ENCODE data around the gene NOL8. TPM values are rescaled to one million over a fixed set of nuclear protein-coding genes. Genes with fewer than 3 reads are reported as not detected.

The NOL8 gene
- total RNA-seq, 5 donors from 2014 or later (not counting 1 experiment from before 2014, with no cell fraction given): 51.4 to 83.2 (median 73.9) TPM

DNA sequence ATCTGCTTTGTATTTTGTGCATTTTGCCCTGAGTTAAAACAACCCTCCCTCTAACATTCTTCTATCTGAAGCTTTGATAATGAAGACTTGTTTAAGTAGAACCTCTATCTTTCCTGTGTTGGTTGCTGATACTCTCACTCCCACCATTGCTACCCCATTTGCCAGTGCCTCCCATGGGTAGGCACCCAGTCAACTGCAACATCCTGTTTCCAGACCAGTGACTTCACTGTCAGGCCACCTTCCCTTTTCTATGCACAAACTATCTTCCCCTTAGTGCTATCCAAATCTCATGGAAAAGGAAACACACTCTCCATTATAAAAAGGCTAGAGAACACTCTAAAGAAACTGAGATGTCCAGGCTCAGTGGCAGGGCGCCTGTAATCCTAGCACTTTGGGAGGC lies 26.0 kb downstream of the NOL8 start:
- DNase-seq (no peak), ATAC-seq (replicated peaks in 1 of 4) (no peak)
- Histone ChIP-seq H3K27ac (ENCODE audit: low read length) (no peak overlapping the region), H3K4me1 (ENCODE audit: control insufficient read depth in 1 of 2, extremely low read depth in 1 of 2, insufficient read depth in 2 of 2, low read length in 2 of 2) (peaks cover 5 to 10% of the 10 kb centered on the region in 2 experiments), H3K4me3 (ENCODE audit: control insufficient read depth in 1 of 2, extremely low read depth in 1 of 2, low read length in 1 of 2) (no peak overlapping the region), H3K9me3 (no peaks in the 10 kb centered on the region), H3K27me3 (replicated peaks in 1 of 2; ENCODE audit: control insufficient read depth in 2 of 2, extremely low read depth in 1 of 2, insufficient read depth in 2 of 2, low read length in 1 of 2) (no peaks in the 10 kb centered on the region), H3K36me3 (ENCODE audit: control insufficient read depth in 2 of 2, extremely low read depth in 1 of 2, insufficient read depth in 1 of 2, low read length in 1 of 2) (peaks cover 3 to 68% of the 10 kb centered on the region in 2 donors)
- ChIA-PET POLR2A (no interaction called here), CTCF (interaction anchor here (0.6 to 0.7 kb wide), 3 partner anchors 13 to 844 kb away, joined by 3 to 4 read pairs (median 3); no protein-coding TSS in a partner anchor)
- H3K4me1 Mint-ChIP-seq: peaks cover 13 to 33% (median 28%) of the 10 kb centered on the region in 3 donors
- peak overlapping the region in 1 of 2 donors; percentile 19 for H3K27ac Mint-ChIP-seq
- H3K4me3 Mint-ChIP-seq: no peak overlapping the region
- no peaks in the 10 kb centered on the region for H3K27me3 Mint-ChIP-seq
- peaks cover 51% of the 10 kb centered on the region for H3K36me3 Mint-ChIP-seq
- no peaks in the 10 kb centered on the region for H3K9me3 Mint-ChIP-seq
- 80% methylated on average over 1 of the region's 1 CpG for WGBS (ENCODE audit: insufficient coverage)

DNA sequence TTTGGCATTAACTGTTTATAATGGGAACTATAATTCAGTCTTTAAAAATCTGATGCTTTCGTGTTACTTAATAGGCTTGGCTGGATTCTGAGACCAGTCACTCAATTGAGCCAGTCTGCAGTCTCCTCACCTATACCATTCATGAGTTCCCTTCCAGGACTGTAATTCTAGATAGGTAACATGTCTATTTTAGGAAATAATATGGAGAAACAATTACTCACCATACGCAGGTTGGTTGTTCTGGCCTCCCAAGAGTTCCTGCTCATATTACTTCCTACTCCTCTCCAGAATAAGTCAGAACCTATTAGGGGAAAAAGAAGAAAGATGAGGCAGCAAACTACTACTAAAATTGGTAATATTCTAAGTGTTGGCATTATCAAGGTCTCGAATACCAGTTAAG lies 27.1 kb downstream of the NOL8 start:
- Mint-ChIP-seq H3K27me3 (no peaks in the 10 kb centered on the region), H3K36me3 (peaks cover 45% of the 10 kb centered on the region), H3K4me3 (peak overlapping the region in 2 of 3 donors; percentile 68 to 71), H3K27ac (peak overlapping the region; percentile 85 to 94), H3K4me1 (peaks cover 23 to 41% (median 35%) of the 10 kb centered on the region in 3 donors), H3K9me3 (no peaks in the 10 kb centered on the region)
- WGBS (ENCODE audit: insufficient coverage): no CpG with 5 or more reads among the region's 3 CpGs
- H3K4me3 ChIP-seq (ENCODE audit: control insufficient read depth in 1 of 2, extremely low read depth in 1 of 2, low read length in 1 of 2): peak overlapping the region in 1 of 2 donors; percentile 6
- peaks cover 7 to 12% of the 10 kb centered on the region in 2 experiments for H3K4me1 ChIP-seq (ENCODE audit: control insufficient read depth in 1 of 2, extremely low read depth in 1 of 2, insufficient read depth in 2 of 2, low read length in 2 of 2)
- peaks cover 3 to 58% of the 10 kb centered on the region in 2 donors for H3K36me3 ChIP-seq (ENCODE audit: control insufficient read depth in 2 of 2, extremely low read depth in 1 of 2, insufficient read depth in 1 of 2, low read length in 1 of 2)
- no peak for DNase-seq
- ATAC-seq (replicated peaks in 1 of 4): no peak
- peak overlapping the region; percentile 75 for H3K27ac ChIP-seq (ENCODE audit: low read length)
- H3K9me3 ChIP-seq: no peaks in the 10 kb centered on the region
- ChIA-PET CTCF (interaction anchor here in 1 of 2 donors (0.5 kb wide), 1 partner anchor 129 kb away, joined by 6 read pairs; no protein-coding TSS in a partner anchor), POLR2A (no interaction called here)
- no peaks in the 10 kb centered on the region for H3K27me3 ChIP-seq (replicated peaks in 1 of 2; ENCODE audit: control insufficient read depth in 2 of 2, extremely low read depth in 1 of 2, insufficient read depth in 2 of 2, low read length in 1 of 2)

GRCh38 chr9:92297611-92298010 lies 27.5 kb downstream of the NOL8 start:
- H3K4me1 Mint-ChIP-seq: peaks cover 28 to 45% (median 39%) of the 10 kb centered on the region in 3 donors
- H3K27me3 ChIP-seq (replicated peaks in 1 of 2; ENCODE audit: control insufficient read depth in 2 of 2, extremely low read depth in 1 of 2, insufficient read depth in 2 of 2, low read length in 1 of 2): no peaks in the 10 kb centered on the region
- ATAC-seq (replicated peaks in 1 of 4): no peak
- H3K36me3 ChIP-seq (ENCODE audit: control insufficient read depth in 2 of 2, extremely low read depth in 1 of 2, insufficient read depth in 1 of 2, low read length in 1 of 2): peaks cover 2 to 53% of the 10 kb centered on the region in 2 donors
- ChIA-PET CTCF (no interaction called here), POLR2A (no interaction called here)
- H3K4me3 Mint-ChIP-seq: peak overlapping the region in 2 of 3 donors; percentile 68 to 71
- peaks cover 41% of the 10 kb centered on the region for H3K36me3 Mint-ChIP-seq
- H3K9me3 Mint-ChIP-seq: no peaks in the 10 kb centered on the region
- peak overlapping the region; percentile 85 to 94 for H3K27ac Mint-ChIP-seq
- 100% methylated on average over 1 of the region's 3 CpGs for WGBS (ENCODE audit: insufficient coverage)
- DNase-seq: peak in 1 of 35 experiments; percentile 19
- peak overlapping the region; percentile 75 for H3K27ac ChIP-seq (ENCODE audit: low read length)
- H3K9me3 ChIP-seq: no peaks in the 10 kb centered on the region
- H3K27me3 Mint-ChIP-seq: no peaks in the 10 kb centered on the region
- peak overlapping the region in 1 of 2 donors; percentile 6 for H3K4me3 ChIP-seq (ENCODE audit: control insufficient read depth in 1 of 2, extremely low read depth in 1 of 2, low read length in 1 of 2)
- H3K4me1 ChIP-seq (ENCODE audit: control insufficient read depth in 1 of 2, extremely low read depth in 1 of 2, insufficient read depth in 2 of 2, low read length in 2 of 2): peaks cover 11 to 13% of the 10 kb centered on the region in 2 experiments

- H3K4me1 ChIP-seq (ENCODE audit: control insufficient read depth in 1 of 2, extremely low read depth in 1 of 2, insufficient read depth in 2 of 2, low read length in 2 of 2): peaks cover 20 to 24% of the 10 kb centered on the region in 2 experiments
- no peak overlapping the region for H3K27ac ChIP-seq (ENCODE audit: low read length)
- no peak for DNase-seq
- no peak for ATAC-seq (replicated peaks in 1 of 4)
- no peak overlapping the region for H3K4me3 ChIP-seq (ENCODE audit: control insufficient read depth in 1 of 2, extremely low read depth in 1 of 2, low read length in 1 of 2)
- H3K27ac Mint-ChIP-seq: peak overlapping the region; percentile 71 to 100
- POLR2A ChIA-PET: interaction anchor here in 1 of 2 donors (0.6 kb wide), 1 partner anchor 20 kb away, joined by 9 read pairs; no protein-coding TSS in a partner anchor
- H3K27me3 Mint-ChIP-seq: no peaks in the 10 kb centered on the region
- no peaks in the 10 kb centered on the region for H3K9me3 ChIP-seq
- no peaks in the 10 kb centered on the region for H3K27me3 ChIP-seq (replicated peaks in 1 of 2; ENCODE audit: control insufficient read depth in 2 of 2, extremely low read depth in 1 of 2, insufficient read depth in 2 of 2, low read length in 1 of 2)
- peaks cover 0 to 37% of the 10 kb centered on the region in 2 donors for H3K36me3 ChIP-seq (ENCODE audit: control insufficient read depth in 2 of 2, extremely low read depth in 1 of 2, insufficient read depth in 1 of 2, low read length in 1 of 2)
- H3K4me1 Mint-ChIP-seq: peaks cover 45 to 60% (median 56%) of the 10 kb centered on the region in 3 donors
- H3K4me3 Mint-ChIP-seq: no peak overlapping the region
- peaks cover 31% of the 10 kb centered on the region for H3K36me3 Mint-ChIP-seq
- CTCF ChIA-PET: interaction anchor here in 1 of 2 donors (1.6 kb wide), 1 partner anchor 30 kb away, joined by 9 read pairs; the partner anchor contains the start of genes CENPP and NOL8
- no peaks in the 10 kb centered on the region for H3K9me3 Mint-ChIP-seq
- 70% methylated on average over 2 of the region's 4 CpGs for WGBS (ENCODE audit: insufficient coverage)
These were observed 29.3 kb downstream of the NOL8 start for GRCh38 chr9:92295827-92296258.

DNA sequence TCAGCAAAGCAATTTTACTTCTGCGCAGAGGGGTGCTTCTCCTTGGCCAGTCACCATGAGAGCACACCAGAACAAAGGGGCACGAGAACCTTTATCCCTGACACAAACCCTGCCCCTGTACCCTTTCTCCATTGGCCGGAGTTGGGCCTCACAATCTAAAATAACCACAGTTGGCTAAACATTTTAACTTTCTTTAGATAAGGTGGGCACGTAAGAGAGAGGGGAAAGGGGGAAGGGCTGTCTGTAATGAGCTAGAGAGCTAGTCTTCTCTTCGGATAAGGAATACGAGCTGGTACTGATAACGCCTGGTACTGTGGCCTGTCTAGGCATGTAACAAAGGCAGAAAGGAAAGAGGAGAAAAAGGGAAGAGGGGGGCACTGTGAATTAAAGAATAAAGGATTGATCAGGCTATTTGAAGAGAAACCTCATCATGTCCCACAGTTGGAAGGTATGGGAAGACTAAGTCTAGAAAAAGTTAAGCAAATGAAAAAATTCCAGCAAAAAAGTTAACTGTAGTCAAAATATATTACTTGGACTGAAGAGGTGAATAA lies 29.8 kb downstream of the NOL8 start:
- H3K4me3 ChIP-seq (ENCODE audit: control insufficient read depth in 1 of 2, extremely low read depth in 1 of 2, low read length in 1 of 2): no peak overlapping the region
- DNase-seq (no peak), ATAC-seq (replicated peaks in 1 of 4) (no peak)
- no peaks in the 10 kb centered on the region for H3K27me3 ChIP-seq (replicated peaks in 1 of 2; ENCODE audit: control insufficient read depth in 2 of 2, extremely low read depth in 1 of 2, insufficient read depth in 2 of 2, low read length in 1 of 2)
- no peaks in the 10 kb centered on the region for H3K27me3 Mint-ChIP-seq
- peak overlapping the region in 2 of 3 donors; percentile 8 to 17 for H3K4me3 Mint-ChIP-seq
- no peaks in the 10 kb centered on the region for H3K9me3 ChIP-seq
- peaks cover 30% of the 10 kb centered on the region for H3K36me3 Mint-ChIP-seq
- H3K4me1 ChIP-seq (ENCODE audit: control insufficient read depth in 1 of 2, extremely low read depth in 1 of 2, insufficient read depth in 2 of 2, low read length in 2 of 2): peaks cover 20 to 24% of the 10 kb centered on the region in 2 experiments
- H3K27ac Mint-ChIP-seq: peak overlapping the region; percentile 71 to 100
- peaks cover 47 to 63% (median 59%) of the 10 kb centered on the region in 3 donors for H3K4me1 Mint-ChIP-seq
- CTCF ChIA-PET: interaction anchor here in 1 of 2 donors (1.6 kb wide), 1 partner anchor 30 kb away, joined by 9 read pairs; the partner anchor contains the start of genes CENPP and NOL8
- peaks cover 0 to 32% of the 10 kb centered on the region in 2 donors for H3K36me3 ChIP-seq (ENCODE audit: control insufficient read depth in 2 of 2, extremely low read depth in 1 of 2, insufficient read depth in 1 of 2, low read length in 1 of 2)
- no peak overlapping the region for H3K27ac ChIP-seq (ENCODE audit: low read length)
- H3K9me3 Mint-ChIP-seq: no peaks in the 10 kb centered on the region
- WGBS (ENCODE audit: insufficient coverage): 100% methylated on average over 3 of the region's 7 CpGs
- POLR2A ChIA-PET: interaction anchor here in 1 of 2 donors (0.5 to 0.6 kb wide), 2 partner anchors 21 to 83 kb away, joined by 4 to 9 read pairs; no protein-coding TSS in a partner anchor

- DNase-seq (peak in 7 of 35 experiments; percentile 1 to 24 (median 10)), ATAC-seq (replicated peaks in 1 of 4) (no peak)
- H3K4me3 Mint-ChIP-seq: peak overlapping the region; percentile 97 to 99 (median 99)
- H3K4me1 Mint-ChIP-seq: peaks cover 47 to 70% (median 64%) of the 10 kb centered on the region in 3 donors
- H3K27ac Mint-ChIP-seq: peak overlapping the region; percentile 98 to 100
- no peaks in the 10 kb centered on the region for H3K9me3 Mint-ChIP-seq
- no peaks in the 10 kb centered on the region for H3K27me3 ChIP-seq (replicated peaks in 1 of 2; ENCODE audit: control insufficient read depth in 2 of 2, extremely low read depth in 1 of 2, insufficient read depth in 2 of 2, low read length in 1 of 2)
- ChIA-PET POLR2A (no interaction called here), CTCF (no interaction called here)
- peaks cover 20 to 24% of the 10 kb centered on the region in 2 experiments for H3K4me1 ChIP-seq (ENCODE audit: control insufficient read depth in 1 of 2, extremely low read depth in 1 of 2, insufficient read depth in 2 of 2, low read length in 2 of 2)
- peak overlapping the region; percentile 78 for H3K27ac ChIP-seq (ENCODE audit: low read length)
- no peaks in the 10 kb centered on the region for H3K27me3 Mint-ChIP-seq
- H3K9me3 ChIP-seq: no peaks in the 10 kb centered on the region
- H3K4me3 ChIP-seq (ENCODE audit: control insufficient read depth in 1 of 2, extremely low read depth in 1 of 2, low read length in 1 of 2): peak overlapping the region; percentile 73 to 89
- peaks cover 0 to 24% of the 10 kb centered on the region in 2 donors for H3K36me3 ChIP-seq (ENCODE audit: control insufficient read depth in 2 of 2, extremely low read depth in 1 of 2, insufficient read depth in 1 of 2, low read length in 1 of 2)
- peaks cover 35% of the 10 kb centered on the region for H3K36me3 Mint-ChIP-seq
- 24% methylated on average over 13 of the region's 13 CpGs for WGBS (ENCODE audit: insufficient coverage)
These were observed 30.9 kb downstream of the NOL8 start for GRCh38 chr9:92294297-92294676.

All from T-cell (primary cell).